Fibroblast of skin of right quadriceps (primary cell): ENCODE results near the gene UVRAG.
A peak's percentile ranks its signal among the peaks of the same experiment; 100 is the strongest.
"Not testable (repeated sequence)": the region's sequence is repeated elsewhere in the genome, so short reads cannot be mapped to it uniquely, and the experiment has no call there.

Experiments used
- DNase-seq: peaks from one replicate; pipeline ENCODE4 v3.0.0-alpha.2; 2013

The UVRAG gene

GRCh38 chr11:75850787-75851186, 35.8 kb downstream of the UVRAG start:
- DNase-seq: no peak

DNA sequence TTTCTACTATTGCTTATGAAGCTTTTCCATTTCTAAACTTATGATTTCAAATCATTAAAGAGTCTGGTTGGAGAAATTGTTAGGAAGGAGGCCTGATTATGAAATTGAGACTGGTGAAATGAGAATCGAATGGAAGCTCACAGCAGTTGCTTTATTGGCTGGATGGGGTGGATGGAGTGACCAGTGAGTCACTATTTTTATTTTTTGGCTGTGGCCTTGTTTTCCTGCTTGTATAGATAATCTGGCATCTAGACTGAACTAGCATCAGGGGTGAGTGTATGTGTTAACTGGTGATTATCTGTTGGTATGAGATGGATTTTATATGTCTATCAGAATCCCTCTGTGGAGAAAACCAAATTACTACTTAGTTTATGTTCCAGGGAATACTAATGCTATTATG, 36.2 kb downstream of the UVRAG start:
- no peak for DNase-seq

DNA sequence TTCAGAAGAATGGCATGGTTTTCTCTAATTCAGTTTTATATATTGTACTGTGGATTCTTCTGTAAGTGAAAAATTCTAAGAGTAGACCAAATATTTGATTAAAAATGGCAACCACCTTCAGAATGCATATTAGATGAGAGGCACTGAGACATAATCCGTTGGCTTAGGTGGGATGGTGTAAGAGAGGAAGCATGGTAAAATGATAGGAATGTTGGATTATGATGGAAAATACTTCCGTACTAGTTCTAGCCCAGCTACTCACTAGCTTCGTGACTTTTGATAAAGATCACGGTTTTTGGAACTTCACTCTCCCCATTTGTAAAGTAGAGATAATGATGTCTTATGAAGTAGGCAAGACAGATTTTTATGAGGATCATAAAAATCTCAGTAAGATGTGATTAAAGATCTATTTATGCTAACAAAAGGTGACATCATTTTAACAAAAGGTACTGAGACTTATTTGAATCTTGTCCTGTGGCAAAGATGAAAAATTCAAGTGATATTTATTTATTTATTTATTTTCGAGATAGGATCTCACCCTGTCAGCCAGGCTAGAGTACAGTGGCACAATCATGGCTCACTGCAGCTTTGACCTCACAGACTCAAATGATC, 37.5 kb downstream of the UVRAG start:
- DNase-seq: no peak

GRCh38 chr11:75853563-75853962, 38.6 kb downstream of the UVRAG start:
- not testable (repeated sequence) for DNase-seq

GRCh38 chr11:75853971-75854370, 39.0 kb downstream of the UVRAG start:
- no peak for DNase-seq

- no peak for DNase-seq
Observed at GRCh38 chr11:75855206-75855605, 40.2 kb downstream of the UVRAG start.

DNA sequence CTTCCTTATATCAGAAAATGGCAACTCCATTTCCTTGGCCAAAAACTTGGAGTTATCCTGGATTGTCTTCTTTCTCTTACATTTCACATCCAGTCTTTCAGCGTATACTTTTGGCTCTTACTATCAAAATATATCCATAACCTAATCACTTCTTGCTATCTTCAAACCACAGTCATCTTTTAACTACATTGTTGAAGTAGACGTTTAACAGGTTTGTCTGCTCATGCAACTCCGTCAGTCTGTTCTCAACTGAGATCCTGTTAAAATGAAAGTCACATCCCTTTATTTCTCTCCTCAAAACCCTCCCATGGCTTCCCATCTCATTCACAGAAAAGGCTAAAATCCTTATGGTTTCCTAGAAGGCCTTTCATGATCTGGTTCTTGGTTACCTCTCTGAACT, 41.9 kb downstream of the UVRAG start:
- no peak for DNase-seq

DNA sequence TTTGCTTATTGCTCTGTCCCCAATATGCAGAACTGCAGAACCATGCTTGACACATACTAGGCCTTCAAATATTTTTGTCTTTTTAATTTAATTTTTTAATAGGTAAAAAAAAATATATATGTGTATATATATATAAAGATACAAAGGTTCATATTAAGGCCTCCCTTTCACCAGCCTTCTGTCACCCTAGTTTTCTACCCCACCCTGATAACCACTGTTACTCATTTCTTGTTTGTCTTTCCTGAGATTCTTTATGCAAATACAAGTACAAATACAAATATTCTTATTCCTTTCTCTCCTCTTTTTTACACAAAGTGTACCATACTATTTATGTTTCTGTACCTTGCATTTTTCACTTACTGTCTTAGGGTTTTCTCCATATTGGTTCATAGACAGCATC, 43.0 kb downstream of the UVRAG start:
- no peak for DNase-seq

- DNase-seq: peak; percentile 57
Observed at GRCh38 chr11:75858613-75859012, 43.6 kb downstream of the UVRAG start.

GRCh38 chr11:75859614-75860013, 44.6 kb downstream of the UVRAG start:
- no peak for DNase-seq

DNA sequence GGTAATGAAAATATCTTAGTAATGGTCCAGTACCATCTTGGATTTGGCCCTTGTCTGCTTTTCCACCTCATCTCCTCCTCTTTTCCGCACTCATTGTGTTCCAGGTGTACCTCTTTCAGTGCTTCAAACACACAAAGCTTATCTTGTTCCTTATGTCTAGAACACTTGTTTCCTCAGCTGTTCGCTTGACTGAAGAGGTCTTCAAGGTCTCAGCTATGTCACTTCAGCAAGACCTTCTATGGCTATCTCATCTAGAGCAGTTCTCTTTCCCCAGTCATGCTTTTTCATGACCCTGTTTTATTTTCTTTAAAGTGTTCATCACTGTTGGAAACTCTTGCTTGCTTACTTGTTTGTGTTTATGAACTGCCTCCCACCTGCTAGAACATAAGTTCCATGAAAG, 47.4 kb downstream of the UVRAG start:
- no peak for DNase-seq

- DNase-seq: peak; percentile 39
Observed at GRCh38 chr11:75867778-75868374, 52.9 kb downstream of the UVRAG start.

DNA sequence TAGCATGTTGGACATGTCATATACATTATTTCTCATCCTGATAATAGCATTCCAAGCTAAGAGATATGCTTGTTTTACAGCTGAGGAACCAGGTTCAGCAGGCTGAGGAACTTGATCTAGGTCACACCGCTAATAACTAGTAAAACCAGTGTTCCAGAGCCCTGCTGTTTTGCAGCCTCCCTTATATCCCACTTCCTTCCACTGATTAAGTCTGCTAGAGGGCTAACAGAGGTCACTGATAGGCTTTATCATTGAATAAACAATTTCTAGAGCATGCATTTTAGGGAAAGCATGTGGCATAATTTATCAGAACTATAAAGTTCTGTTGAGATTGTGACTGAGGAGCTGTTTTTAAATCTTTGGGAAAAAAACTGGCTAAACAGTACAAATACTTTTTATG, 54.0 kb downstream of the UVRAG start:
- DNase-seq: no peak

DNA sequence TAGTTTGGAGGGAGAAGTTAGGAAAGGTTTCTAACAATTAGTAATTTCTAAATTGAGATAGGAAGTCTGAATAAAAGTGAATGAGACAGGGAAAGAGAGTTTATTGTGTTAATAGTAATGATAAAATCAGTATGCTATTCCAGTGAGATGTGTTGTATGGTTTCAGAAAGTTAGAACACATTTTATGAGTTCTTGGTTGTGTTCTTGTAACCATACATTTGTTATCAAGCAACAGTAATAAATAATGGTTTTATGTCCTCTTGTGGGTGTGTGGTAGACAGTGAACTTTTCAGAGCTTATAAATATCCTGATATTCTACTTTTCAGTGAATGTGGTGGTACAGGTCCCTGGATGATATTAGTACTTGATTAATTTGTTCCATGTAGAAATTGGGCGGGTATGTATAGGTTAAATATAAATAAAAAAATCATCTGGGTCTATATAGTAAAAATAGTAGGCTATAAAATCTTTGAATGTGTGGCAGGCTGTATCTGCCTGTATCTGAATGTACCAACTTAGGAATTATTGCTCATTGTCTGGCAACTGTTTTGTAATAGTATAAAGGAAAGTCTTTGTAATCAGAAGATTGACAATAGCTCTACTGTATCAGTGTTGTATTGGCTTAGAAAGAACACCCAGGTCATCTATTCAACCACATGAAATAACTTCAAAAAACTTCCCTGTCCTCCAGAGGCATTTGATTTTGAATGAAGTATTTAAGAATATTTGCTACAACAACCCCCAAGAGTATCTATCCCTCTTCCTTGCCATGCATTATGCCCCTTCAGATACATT, 54.8 kb downstream of the UVRAG start:
- no peak for DNase-seq

DNA sequence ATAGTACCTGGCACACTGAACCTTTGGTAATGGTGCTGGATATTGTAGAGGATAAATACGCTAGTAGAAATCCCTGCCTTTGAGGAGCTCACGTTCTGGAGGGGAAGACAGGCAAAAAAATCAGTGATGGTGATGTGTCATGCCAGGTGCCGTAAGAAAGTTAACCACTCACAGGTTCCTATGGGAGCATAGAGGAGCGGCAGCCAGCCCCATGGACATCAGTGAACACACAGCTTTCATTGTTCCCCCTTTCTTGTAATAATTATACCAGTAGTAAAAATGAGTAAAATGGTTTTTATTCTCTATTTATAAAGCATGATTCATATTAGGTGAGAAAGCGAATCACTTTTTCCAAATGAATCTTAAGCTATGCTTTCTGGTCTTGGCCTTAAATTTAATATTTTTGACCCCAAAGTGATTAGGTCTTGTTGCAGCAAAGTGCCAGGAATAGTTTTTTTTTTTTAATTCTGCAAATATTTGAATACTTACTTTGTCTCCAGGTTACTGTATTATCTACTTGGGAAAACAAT, 57.9 kb downstream of the UVRAG start:
- DNase-seq: no peak

GRCh38 chr11:75873417-75874221, 58.6 kb downstream of the UVRAG start:
- DNase-seq: no peak

DNA sequence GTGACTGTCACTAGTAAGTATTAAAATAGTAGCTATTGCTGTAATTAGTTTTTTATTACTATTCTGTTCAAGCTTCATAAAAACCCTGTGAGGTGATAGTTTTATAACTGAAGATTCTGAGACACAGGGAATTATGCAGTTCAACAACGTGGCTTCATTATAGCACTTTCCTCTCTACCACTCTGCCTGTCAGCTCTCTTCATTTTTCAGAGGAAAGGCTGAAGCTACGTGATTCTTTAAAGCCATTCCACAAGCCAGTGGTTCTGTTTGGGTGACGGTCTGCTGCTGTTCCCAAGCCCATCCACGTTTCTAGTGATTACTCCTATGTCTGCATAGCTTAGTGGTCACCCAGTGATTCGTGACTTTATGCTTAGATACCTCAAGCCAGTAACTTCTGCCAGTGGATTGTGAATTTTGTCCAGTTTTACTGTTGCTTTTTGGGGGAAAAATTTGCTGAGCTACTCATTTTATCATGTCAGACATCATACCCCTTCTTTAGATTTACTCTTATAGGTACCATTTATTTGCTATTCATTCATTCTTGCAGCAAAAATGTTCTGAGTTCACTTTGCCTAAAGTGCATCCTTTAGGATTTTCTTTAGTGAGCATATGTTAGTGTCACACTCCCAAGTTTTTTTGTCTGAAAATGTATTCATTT, 59.8 kb downstream of the UVRAG start:
- DNase-seq: no peak

DNA sequence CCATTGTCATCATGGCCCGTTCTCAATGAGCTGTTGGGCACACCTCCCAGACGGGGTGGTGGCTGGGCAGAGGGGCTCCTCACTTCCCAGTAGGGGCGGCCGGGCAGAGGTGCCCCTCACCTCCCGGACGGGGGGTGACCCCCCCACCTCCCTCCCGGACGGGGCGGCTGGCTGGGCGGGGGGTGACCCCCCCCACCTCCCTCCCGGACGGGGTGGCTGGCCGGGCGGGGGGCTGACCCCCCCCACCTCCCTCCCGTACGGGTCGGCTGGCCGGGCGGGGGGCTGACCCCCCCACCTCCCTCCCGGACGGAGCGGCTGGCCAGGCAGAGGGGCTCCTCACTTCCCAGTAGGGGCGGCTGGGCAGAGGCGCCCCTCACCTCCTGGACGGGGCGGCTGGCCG, 62.3 kb downstream of the UVRAG start:
- DNase-seq: not testable (repeated sequence)

GRCh38 chr11:75877931-75878330, 62.9 kb downstream of the UVRAG start:
- not testable (repeated sequence) for DNase-seq

GRCh38 chr11:75878933-75879332, 63.9 kb downstream of the UVRAG start:
- DNase-seq: no peak

DNA sequence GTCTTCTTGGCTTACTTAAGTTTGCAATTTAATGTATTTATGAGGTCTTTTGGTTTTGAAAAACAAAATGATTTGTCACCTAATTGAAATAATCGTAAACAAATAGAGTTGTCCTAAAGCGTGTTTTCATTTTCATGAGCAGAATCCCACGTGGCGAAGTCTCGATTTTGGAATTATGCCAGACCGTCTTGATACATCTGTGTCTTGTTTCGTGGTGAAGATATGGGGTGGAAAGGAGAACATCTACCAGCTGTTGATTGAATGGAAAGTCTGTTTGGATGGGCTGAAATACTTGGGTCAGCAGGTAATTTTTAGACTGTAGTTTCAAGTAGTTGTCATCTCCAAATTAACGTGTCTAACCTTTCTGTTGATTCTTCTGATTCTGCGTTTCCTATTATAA, 64.7 kb downstream of the UVRAG start:
- no peak for DNase-seq

DNA sequence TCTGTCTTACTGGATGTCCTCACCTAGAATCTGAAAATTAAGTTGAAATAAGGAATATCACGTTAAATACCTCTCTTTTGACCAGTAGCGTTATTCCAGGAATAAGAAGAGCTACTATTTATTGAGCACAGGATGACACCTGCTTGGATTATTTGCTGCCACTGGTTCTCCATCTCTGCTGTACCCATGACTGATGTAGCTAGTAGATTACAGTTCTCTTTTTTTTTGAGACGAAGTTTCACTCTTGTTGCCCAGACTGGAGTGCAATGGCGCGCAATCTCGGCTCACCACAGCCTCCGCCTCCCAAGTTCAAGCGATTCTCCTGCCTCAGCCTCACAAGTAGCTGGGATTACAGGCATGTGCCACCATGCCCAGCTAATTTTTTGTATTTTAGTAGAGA, 65.3 kb downstream of the UVRAG start:
- DNase-seq: not testable (repeated sequence)

- DNase-seq: no peak
Observed at GRCh38 chr11:75884321-75884720, 69.3 kb downstream of the UVRAG start.
